GM12801 (cell line): ENCODE results near the gene PKNOX2.

ENCODE experiments used
- TF ChIP-seq, protein P1 (sequence below): IDR thresholded peaks from one replicate; pipeline ENCODE4 v1.5.1; 2011; ENCODE audit warnings: control low read depth; ENCODE audit not compliant: insufficient read length; ENCODE audit errors: extremely low read depth

Gene PKNOX2

DNA sequence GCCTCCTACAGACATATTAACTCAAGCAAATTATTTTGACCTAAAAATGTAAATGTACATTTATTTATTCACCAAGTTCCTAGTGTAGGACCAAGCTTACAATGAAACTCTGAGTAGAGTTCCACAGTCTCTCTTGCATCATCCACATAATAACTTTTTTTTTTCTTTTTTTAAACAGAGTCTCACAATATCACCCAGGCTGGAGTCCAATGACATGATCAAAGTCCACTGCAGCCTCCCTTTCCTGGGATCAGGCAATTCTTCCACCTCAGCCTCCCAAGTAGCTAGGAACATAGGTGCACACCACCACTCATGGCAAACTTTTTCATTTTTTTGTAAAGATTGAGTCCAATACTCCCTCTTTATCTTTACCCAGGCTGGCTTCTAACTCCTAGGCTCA is 303.5 kb downstream of the PKNOX2 start:
- TF ChIP-seq, protein P1, sequence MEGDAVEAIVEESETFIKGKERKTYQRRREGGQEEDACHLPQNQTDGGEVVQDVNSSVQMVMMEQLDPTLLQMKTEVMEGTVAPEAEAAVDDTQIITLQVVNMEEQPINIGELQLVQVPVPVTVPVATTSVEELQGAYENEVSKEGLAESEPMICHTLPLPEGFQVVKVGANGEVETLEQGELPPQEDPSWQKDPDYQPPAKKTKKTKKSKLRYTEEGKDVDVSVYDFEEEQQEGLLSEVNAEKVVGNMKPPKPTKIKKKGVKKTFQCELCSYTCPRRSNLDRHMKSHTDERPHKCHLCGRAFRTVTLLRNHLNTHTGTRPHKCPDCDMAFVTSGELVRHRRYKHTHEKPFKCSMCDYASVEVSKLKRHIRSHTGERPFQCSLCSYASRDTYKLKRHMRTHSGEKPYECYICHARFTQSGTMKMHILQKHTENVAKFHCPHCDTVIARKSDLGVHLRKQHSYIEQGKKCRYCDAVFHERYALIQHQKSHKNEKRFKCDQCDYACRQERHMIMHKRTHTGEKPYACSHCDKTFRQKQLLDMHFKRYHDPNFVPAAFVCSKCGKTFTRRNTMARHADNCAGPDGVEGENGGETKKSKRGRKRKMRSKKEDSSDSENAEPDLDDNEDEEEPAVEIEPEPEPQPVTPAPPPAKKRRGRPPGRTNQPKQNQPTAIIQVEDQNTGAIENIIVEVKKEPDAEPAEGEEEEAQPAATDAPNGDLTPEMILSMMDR = no peak

DNA sequence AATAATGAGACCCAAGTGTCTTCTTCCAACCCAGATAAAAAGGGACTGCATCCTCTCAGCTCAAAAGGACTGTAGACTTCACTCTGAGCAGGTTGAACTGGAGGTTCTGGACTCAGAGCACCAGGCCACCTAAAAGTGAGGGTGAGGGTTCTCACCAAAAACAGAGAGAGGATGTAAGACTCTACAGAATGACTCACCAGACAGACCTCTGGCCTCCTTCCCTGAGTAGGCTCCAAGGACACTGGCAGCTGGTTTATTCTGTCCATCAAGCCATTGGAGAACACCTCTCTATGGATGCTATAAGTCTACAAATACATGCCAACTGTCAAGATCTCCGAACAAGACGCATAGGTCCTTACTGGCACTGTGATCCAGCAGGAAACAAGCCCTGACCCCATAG is 304.3 kb downstream of the PKNOX2 start:
- TF ChIP-seq, protein P1 = no peak

DNA sequence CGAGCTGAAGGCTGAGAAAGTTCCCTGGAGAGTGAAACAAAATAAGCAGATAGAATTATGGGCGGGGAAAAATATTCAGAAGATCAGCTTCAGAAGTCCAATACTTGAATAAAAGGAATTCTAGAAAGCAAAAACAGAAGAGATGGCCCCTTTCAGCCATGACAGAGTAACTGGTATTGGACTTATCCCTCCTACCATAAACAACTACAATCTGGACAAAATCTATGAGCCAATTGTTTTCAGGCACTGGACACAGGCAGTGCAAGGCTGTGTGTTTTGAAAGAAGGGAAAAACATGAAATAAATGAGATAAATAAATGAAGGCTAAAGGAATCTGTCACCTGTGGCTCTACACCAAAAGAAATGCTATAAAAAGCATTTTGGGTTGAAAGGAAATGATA is 305.8 kb downstream of the PKNOX2 start:
- TF ChIP-seq, protein P1 = no peak

DNA sequence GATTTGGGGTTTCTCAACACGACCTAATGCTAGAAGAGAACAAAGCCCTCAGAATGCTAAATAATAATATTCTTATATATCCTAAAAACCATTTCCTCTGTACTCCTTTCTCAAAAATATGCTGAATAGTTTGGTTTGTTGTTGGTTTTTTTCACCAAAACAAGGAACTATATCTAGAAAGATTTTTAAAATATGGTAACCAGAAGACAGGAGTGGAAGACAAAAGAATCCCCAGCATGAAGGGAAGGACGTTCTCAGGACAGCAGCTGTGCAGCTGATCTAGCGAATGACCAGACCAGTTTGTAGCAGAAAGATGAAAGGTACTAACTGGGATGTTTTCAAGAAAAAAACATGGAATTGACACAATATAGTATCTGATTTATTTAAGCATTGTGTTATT is 312.2 kb downstream of the PKNOX2 start:
- TF ChIP-seq, protein P1 = no peak

DNA sequence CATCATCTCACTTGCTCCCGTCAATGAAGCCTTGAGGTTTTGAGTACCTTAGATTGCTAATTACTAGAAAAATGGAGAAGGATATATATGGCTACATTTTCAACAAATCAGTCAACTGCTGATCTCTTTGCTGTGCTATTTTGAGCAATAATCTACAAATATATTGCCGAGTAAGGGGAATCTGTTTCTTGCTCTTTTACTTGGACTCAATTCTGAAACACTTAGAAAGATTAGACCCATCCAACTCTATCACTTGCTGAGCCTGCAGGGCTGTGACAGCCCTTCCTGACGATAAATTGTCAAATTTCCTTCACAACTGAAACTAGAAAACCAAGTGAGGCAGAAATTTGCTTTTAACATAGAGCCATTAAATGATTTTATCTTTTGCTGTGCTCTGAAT is 314.6 kb downstream of the PKNOX2 start:
- TF ChIP-seq, protein P1 = no peak

DNA sequence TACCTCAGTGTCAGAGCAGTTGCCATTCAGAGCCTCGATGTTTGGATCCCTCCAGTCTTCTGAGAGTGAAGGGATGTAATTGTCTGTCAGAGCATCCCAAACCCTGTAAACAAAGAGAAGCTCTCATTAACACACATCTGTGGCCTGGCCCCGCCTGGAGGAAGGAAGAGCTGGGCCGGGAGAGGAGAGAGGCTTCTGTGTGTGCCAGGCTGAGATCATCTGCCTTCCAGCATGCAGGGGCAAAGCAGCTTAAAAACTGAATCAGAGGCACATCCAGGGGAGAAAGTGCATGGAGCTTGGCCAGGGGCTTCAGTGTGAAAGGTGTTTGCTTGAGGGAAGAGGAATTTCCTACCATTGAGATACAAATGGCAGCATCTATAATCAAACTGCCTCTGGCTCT is 317.0 kb downstream of the PKNOX2 start:
- TF ChIP-seq, protein P1 = no peak
